HepG2 (cell line): ENCODE data around the gene CLCN4. TPM values are rescaled to one million over a fixed set of nuclear protein-coding genes. Genes with fewer than 3 reads are reported as not detected.

ENCODE experiments used
- CCAR2 ChIP-seq: fragments of 200-400 bp; formaldehyde crosslinking; optimal IDR thresholded peaks from 2 replicates; pipeline ENCODE3; 2018; ENCODE audit warnings: low read depth, mild to moderate bottlenecking, low read length, moderate library complexity
- DNMT1 ChIP-seq: sonication (generic); formaldehyde crosslinking; IDR thresholded peaks from 2 replicates; pipeline ENCODE4 v1.5.1; 2020; ENCODE audit warnings: mild to moderate bottlenecking, missing genetic modification reagents
- GABPB1 ChIP-seq: IDR thresholded peaks from 2 replicates; pipeline ENCODE4 v1.6.1; 2016; ENCODE audit warnings: mild to moderate bottlenecking, missing genetic modification reagents, moderate library complexity, missing compliant biosample characterization
- KMT2A ChIP-seq: sonication (generic); formaldehyde crosslinking; IDR thresholded peaks from 2 replicates; pipeline ENCODE4 v1.4.0; 2020; ENCODE audit warnings: missing genetic modification reagents
- POGZ ChIP-seq: sonication (generic); formaldehyde crosslinking; IDR thresholded peaks from 2 replicates; pipeline ENCODE4 v1.4.0; 2020; ENCODE audit warnings: mild to moderate bottlenecking, missing genetic modification reagents
- RXRA ChIP-seq: sonication (generic); formaldehyde crosslinking; IDR thresholded peaks from 2 replicates; pipeline ENCODE4 v1.5.1; 2020; ENCODE audit warnings: missing genetic modification reagents
- RXRB ChIP-seq: IDR thresholded peaks from 2 replicates; pipeline ENCODE4 v1.6.1; 2016; ENCODE audit warnings: borderline replicate concordance, missing genetic modification reagents, missing compliant biosample characterization
- SP2 ChIP-seq: sonication (generic); formaldehyde crosslinking; IDR thresholded peaks from 2 replicates; pipeline ENCODE4 v1.5.1; 2020; ENCODE audit warnings: mild to moderate bottlenecking, missing genetic modification reagents
- SYNCRIP ChIP-seq: fragments of 200-400 bp; formaldehyde crosslinking; IDR thresholded peaks from 2 replicates; pipeline ENCODE4 v1.6.1; 2018; ENCODE audit warnings: mild to moderate bottlenecking, low read depth, low read length; ENCODE audit not compliant: insufficient read depth
- TBX2 ChIP-seq: sonication (generic); formaldehyde crosslinking; IDR thresholded peaks from 2 replicates; pipeline ENCODE4 v1.5.0; 2020; ENCODE audit warnings: missing genetic modification reagents, mild to moderate bottlenecking, borderline replicate concordance
- ZKSCAN1 ChIP-seq: fragments of 150-350 bp; IDR thresholded peaks from 2 replicates; pipeline ENCODE4 v1.6.1; 2014; ENCODE audit warnings: low read length
- ZNF251 ChIP-seq: sonication (generic); formaldehyde crosslinking; IDR thresholded peaks from 2 replicates; pipeline ENCODE4 v1.9.0; 2021; ENCODE audit warnings: mild to moderate bottlenecking, missing genetic modification reagents
- ZNF274 ChIP-seq: sonication (generic); formaldehyde crosslinking; IDR thresholded peaks from 2 replicates; pipeline ENCODE4 v1.5.1; 2020; ENCODE audit warnings: mild to moderate bottlenecking, missing genetic modification reagents
- ZNF331 ChIP-seq: sonication (generic); formaldehyde crosslinking; IDR thresholded peaks from 2 replicates; pipeline ENCODE4 v1.4.0; 2020; ENCODE audit warnings: missing genetic modification reagents
- ZNF432 ChIP-seq: sonication (generic); formaldehyde crosslinking; IDR thresholded peaks from 2 replicates; pipeline ENCODE4 v1.5.0; 2020; ENCODE audit warnings: missing genetic modification reagents, mild to moderate bottlenecking, borderline replicate concordance
- ZNF615 ChIP-seq: sonication (generic); formaldehyde crosslinking; IDR thresholded peaks from 2 replicates; pipeline ENCODE4 v1.5.0; 2020; ENCODE audit warnings: mild to moderate bottlenecking, missing genetic modification reagents, borderline replicate concordance
- ZNF674 ChIP-seq: sonication (generic); formaldehyde crosslinking; IDR thresholded peaks from 2 replicates; pipeline ENCODE4 v1.5.0; 2020; ENCODE audit warnings: low read depth, mild to moderate bottlenecking, missing genetic modification reagents
- polyA plus RNA-seq, 8 experiments: library from polyadenylated mRNA; depleted of rRNA in 3 of 8; stranded (reverse) in 7 of 8; unstranded in 1 of 8; fragments of >200 nt; fragmentation: Illumina TruSeq in 4 of 8; extraction: Trizol in 4 of 8; gene quantifications; 2 replicates each; pipeline versions ENCODE4 v1.2.1 to v1.2.3, GENCODE V29; 2011 to 2016; ENCODE audit warnings: low read depth in 4 of 8, missing spikeins in 1 of 8, mixed read lengths in 1 of 8; ENCODE audit not compliant: insufficient read depth in 1 of 8
- total RNA-seq, 5 experiments: library from RNA; depleted of rRNA; stranded (reverse); fragments of >200 nt; fragmentation: Illumina TruSeq; extraction: Trizol; gene quantifications; 2 replicates each; pipeline ENCODE4 v1.2.3, GENCODE V29; 2016; ENCODE audit warnings: low read depth in 1 of 5
- TF ChIP-seq, protein P1 (sequence below): sonication (generic); formaldehyde crosslinking; IDR thresholded peaks from 2 replicates; pipeline ENCODE4 v1.8.0; 2022; ENCODE audit warnings: low read depth, missing genetic modification reagents
- TF ChIP-seq, protein P2 (sequence below): sonication (generic); formaldehyde crosslinking; IDR thresholded peaks from 2 replicates; pipeline ENCODE4 v1.4.0; 2020; ENCODE audit warnings: missing genetic modification reagents
- TF ChIP-seq, protein P3 (sequence below): IDR thresholded peaks from 2 replicates; pipeline ENCODE4 v1.6.1; 2016; ENCODE audit warnings: low read depth
- TF ChIP-seq, protein P4 (sequence below): sonication (generic); formaldehyde crosslinking; IDR thresholded peaks from 2 replicates; pipeline ENCODE4 v1.4.0; 2020; ENCODE audit warnings: missing genetic modification reagents, borderline replicate concordance

Gene CLCN4
- total and polyA plus RNA-seq, 2 of the 13 experiments (the other 11 are each of a cell fraction or from before 2014, with no cell fraction given): 1.8 to 2.5 TPM

DNA sequence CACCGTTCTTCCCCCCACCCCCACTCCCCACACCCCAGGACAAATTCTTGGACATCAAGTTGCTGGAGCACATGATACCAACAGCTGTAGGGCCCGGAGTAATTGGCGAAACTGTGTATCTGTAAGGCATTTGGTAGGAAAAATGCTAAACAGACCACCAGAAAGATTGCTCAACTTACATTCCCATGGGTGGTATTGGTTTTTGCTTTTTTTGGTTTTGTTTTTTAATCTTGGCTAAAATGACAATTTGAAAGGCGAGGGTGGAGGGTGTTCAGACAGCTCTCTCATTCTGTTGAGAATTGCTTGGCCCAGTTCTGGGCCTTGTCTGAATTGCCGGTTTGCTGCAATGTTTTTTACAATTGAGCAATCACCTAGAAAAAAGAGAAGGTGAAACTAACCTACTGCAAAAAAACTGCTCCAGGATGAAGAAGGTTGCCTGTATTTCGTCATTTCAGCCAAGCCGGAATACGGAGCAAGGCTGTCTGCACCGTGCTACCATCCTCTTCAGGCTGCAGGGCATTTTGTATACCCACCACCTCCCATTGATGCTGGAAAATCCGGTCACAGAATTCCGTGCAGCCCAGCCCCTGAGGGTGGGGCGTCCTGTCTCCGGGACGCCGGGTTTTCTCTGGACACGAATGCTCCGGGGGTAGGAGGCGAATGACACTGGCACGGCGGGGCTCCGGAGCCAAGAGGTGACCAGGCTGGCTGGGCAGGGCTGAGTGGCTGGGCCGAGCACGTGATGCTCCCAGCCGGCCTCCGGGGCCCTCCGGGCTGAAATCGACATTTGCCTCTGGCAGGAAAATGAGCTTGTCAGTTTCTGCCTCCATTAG lies at the start of gene CLCN4 (continued):
- TF ChIP-seq, protein P1, sequence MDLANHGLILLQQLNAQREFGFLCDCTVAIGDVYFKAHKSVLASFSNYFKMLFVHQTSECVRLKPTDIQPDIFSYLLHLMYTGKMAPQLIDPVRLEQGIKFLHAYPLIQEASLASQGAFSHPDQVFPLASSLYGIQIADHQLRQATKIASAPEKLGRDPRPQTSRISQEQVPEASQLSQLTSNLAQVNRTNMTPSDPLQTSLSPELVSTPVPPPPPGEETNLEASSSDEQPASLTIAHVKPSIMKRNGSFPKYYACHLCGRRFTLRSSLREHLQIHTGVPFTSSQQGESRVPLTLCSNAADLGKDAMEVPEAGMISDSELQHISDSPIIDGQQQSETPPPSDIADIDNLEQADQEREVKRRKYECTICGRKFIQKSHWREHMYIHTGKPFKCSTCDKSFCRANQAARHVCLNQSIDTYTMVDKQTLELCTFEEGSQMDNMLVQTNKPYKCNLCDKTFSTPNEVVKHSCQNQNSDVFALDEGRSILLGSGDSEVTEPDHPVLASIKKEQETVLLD (CRISPR knock-in tag): no peak
- TF ChIP-seq, protein P2, sequence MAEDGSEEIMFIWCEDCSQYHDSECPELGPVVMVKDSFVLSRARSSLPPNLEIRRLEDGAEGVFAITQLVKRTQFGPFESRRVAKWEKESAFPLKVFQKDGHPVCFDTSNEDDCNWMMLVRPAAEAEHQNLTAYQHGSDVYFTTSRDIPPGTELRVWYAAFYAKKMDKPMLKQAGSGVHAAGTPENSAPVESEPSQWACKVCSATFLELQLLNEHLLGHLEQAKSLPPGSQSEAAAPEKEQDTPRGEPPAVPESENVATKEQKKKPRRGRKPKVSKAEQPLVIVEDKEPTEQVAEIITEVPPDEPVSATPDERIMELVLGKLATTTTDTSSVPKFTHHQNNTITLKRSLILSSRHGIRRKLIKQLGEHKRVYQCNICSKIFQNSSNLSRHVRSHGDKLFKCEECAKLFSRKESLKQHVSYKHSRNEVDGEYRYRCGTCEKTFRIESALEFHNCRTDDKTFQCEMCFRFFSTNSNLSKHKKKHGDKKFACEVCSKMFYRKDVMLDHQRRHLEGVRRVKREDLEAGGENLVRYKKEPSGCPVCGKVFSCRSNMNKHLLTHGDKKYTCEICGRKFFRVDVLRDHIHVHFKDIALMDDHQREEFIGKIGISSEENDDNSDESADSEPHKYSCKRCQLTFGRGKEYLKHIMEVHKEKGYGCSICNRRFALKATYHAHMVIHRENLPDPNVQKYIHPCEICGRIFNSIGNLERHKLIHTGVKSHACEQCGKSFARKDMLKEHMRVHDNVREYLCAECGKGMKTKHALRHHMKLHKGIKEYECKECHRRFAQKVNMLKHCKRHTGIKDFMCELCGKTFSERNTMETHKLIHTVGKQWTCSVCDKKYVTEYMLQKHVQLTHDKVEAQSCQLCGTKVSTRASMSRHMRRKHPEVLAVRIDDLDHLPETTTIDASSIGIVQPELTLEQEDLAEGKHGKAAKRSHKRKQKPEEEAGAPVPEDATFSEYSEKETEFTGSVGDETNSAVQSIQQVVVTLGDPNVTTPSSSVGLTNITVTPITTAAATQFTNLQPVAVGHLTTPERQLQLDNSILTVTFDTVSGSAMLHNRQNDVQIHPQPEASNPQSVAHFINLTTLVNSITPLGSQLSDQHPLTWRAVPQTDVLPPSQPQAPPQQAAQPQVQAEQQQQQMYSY (CRISPR knock-in tag): peak; percentile 93
- TF ChIP-seq ZNF251 (CRISPR knock-in tag) (no peak), CCAR2 (no peak), SYNCRIP (no peak), POGZ (CRISPR knock-in tag) (no peak), KMT2A (0 out of 2 replicates have a peak, but pooled peaks have one; percentile 34), ZNF331 (no peak), RXRA (CRISPR knock-in tag) (0 out of 2 replicates have a peak, but pooled peaks have one; percentile 30), ZNF674 (CRISPR knock-in tag) (no peak), GABPB1 (CRISPR knock-in tag) (peak; percentile 39; the same call in 1 of the 2 replicates), DNMT1 (CRISPR knock-in tag) (no peak), ZKSCAN1 (no peak), SP2 (CRISPR knock-in tag) (no peak), RXRB (CRISPR knock-in tag) (no peak), ZNF615 (CRISPR knock-in tag) (no peak), TBX2 (no peak), ZNF274 (CRISPR knock-in tag) (no peak), ZNF432 (CRISPR knock-in tag) (no peak)
- TF ChIP-seq, protein P3, sequence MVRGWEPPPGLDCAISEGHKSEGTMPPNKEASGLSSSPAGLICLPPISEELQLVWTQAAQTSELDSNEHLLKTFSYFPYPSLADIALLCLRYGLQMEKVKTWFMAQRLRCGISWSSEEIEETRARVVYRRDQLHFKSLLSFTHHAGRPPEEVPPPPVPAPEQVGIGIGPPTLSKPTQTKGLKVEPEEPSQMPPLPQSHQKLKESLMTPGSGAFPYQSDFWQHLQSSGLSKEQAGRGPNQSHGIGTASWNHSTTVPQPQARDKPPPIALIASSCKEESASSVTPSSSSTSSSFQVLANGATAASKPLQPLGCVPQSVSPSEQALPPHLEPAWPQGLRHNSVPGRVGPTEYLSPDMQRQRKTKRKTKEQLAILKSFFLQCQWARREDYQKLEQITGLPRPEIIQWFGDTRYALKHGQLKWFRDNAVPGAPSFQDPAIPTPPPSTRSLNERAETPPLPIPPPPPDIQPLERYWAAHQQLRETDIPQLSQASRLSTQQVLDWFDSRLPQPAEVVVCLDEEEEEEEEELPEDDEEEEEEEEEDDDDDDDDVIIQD: no peak
- TF ChIP-seq, protein P4, sequence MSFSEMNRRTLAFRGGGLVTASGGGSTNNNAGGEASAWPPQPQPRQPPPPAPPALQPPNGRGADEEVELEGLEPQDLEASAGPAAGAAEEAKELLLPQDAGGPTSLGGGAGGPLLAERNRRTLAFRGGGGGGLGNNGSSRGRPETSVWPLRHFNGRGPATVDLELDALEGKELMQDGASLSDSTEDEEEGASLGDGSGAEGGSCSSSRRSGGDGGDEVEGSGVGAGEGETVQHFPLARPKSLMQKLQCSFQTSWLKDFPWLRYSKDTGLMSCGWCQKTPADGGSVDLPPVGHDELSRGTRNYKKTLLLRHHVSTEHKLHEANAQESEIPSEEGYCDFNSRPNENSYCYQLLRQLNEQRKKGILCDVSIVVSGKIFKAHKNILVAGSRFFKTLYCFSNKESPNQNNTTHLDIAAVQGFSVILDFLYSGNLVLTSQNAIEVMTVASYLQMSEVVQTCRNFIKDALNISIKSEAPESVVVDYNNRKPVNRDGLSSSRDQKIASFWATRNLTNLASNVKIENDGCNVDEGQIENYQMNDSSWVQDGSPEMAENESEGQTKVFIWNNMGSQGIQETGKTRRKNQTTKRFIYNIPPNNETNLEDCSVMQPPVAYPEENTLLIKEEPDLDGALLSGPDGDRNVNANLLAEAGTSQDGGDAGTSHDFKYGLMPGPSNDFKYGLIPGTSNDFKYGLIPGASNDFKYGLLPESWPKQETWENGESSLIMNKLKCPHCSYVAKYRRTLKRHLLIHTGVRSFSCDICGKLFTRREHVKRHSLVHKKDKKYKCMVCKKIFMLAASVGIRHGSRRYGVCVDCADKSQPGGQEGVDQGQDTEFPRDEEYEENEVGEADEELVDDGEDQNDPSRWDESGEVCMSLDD (CRISPR knock-in tag): no peak
